A549 treated with dexamethasone at 1 μM for 4 hours (cell line): ENCODE results near the gene TASOR. TPM values are rescaled to one million over a fixed set of nuclear protein-coding genes. Genes with fewer than 3 reads are reported as not detected.

Experiments used
- total RNA-seq: library from RNA; stranded (reverse); fragments of 200-300 nt; extraction: Qiagen RNA extraction; gene quantifications from 5 replicates; pipeline ENCODE4 v1.2.3, GENCODE V29; 2022

TASOR gene
- total RNA-seq, result 19.1 to 23.1 TPM (median 21.7 TPM) in 5 replicates

DNA sequence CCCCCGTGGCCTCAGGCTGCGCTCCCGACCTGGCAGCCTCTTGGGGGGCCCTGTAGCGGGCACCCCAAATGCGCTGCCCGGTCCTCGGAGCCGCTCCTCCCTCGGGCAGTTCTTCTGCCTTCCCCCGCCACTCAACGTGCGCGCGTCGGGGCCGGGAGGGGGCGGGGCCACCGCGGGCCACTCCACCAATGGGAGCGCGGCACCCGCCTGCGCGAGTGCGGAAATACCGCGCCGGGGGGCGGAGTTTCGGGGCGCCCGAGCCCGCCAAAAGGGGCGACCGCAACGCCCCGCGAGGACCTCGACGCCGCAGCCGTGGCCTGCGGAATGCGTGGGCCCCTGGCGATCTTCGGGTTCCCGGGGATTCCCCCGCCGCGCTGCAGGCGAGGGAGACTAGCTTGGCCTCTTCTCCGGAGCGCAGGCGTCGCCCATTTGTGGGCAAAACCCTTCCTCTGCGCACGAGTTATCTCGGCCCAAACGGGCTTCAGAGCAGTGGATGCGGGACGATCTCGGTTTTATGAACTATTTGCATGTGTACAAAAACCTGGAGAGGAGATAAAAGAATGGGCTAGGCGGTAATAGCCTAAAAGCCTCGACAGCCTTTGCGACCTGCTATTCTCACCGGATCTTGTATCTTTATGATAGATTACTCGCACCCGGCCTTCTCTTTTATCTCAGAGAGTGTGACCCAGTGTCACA, at the start of gene TASOR:
TASOR (minus strand) TSS at position 144 of the 696 bp plus-strand sequence. CDS start 259 bp downstream, outside the sequence.

Other genes starting within 250 kb of the TASOR start
- 0.14 to 0.36 TPM in 2 of 5 replicates, not detected in the others for gene ERC2, start 214.8 kb downstream of the TASOR start, total RNA-seq
- 4.6 to 6.4 TPM (median 5.6 TPM) in 5 replicates for gene CCDC66, start 126.1 kb downstream of the TASOR start, total RNA-seq
- 6.2 to 9.4 TPM (median 8.4 TPM) in 5 replicates for gene ARHGEF3, start 118.7 kb upstream of the TASOR start, total RNA-seq